Measurements from ENCODE around the gene DMAC2L.

GRCh38 chr14:50355692-50356091, 43.6 kb downstream of the DMAC2L start:
- no peak for TF ChIP-seq CTCF (IDR thresholded peaks at IDR 0.05)
- no peak for TF ChIP-seq POLR2A (IDR thresholded peaks at IDR 0.05)
